Measurements from ENCODE around the gene AIFM3. TPM values are rescaled to one million over a fixed set of nuclear protein-coding genes. Genes with fewer than 3 reads are reported as not detected.
"Not testable (repeated sequence)": the region's sequence is repeated elsewhere in the genome, so short reads cannot be mapped to it uniquely, and the experiment has no call there.

AIFM3 gene
- total and polyA plus RNA-seq, 7 donors = 0.25 to 0.77 (median 0.53) TPM

DNA sequence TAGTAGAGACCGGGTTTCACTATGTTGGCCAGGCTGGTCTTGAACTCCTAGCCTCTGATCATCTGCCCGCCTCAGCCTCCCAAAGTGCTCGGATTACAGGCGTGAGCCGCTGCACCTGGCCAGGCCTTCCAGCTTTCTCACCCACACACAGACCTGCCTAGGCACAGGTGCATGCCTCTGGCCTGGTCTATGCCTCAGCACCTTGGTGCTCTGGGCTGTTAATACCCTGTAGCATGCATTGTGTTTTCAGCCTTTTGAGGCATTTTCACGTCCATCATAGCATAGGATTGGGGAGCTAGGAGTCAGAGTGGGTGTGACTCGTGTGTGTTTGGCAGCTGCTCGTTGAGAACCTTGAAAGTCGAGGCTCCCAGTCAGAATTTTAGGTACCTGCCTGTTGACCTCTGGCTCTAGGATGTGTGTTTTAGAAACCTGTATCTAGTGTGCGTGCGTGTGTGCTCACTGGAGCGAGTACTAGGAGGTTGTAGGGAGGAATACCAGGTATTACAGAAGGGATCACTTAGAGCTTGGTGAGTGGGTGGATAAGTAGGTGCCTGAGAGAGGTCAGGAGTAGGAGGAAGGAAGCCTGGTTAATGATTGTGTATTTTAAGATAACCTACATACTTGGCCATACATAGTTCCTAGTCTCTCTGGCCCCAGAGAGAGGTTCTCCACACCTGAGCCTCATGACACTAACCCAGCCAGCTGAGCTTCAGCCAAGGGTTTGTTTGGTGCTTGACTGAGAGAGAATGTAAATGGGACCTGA lies 29.8 kb upstream of the AIFM3 start:
- H3K36me3 ChIP-seq (ENCODE audit: insufficient read depth in 1 of 2, low read depth in 1 of 2) = peaks cover 0 to 30% of the 10 kb centered on the region in 2 donors
- no peaks in the 10 kb centered on the region for H3K9me3 ChIP-seq
- peak overlapping the region; percentile 5 for H3K4me3 ChIP-seq
- TF ChIP-seq, protein P1, sequence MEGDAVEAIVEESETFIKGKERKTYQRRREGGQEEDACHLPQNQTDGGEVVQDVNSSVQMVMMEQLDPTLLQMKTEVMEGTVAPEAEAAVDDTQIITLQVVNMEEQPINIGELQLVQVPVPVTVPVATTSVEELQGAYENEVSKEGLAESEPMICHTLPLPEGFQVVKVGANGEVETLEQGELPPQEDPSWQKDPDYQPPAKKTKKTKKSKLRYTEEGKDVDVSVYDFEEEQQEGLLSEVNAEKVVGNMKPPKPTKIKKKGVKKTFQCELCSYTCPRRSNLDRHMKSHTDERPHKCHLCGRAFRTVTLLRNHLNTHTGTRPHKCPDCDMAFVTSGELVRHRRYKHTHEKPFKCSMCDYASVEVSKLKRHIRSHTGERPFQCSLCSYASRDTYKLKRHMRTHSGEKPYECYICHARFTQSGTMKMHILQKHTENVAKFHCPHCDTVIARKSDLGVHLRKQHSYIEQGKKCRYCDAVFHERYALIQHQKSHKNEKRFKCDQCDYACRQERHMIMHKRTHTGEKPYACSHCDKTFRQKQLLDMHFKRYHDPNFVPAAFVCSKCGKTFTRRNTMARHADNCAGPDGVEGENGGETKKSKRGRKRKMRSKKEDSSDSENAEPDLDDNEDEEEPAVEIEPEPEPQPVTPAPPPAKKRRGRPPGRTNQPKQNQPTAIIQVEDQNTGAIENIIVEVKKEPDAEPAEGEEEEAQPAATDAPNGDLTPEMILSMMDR (IDR thresholded peaks at IDR 0.05) = no peak
- intact Hi-C loops (cut with DNase I) = loop anchor here in 1 of 2 donors (5.0 kb wide), 1 partner anchor 50 kb away; no protein-coding TSS in a partner anchor
- no peak overlapping the region for H3K27ac ChIP-seq
- WGBS, 3 donors = 71 to 75% (median 73%) methylated on average over 12 of the region's 12 CpGs
- H3K4me1 ChIP-seq = peaks cover 41% of the 10 kb centered on the region
- H3K27me3 ChIP-seq (ENCODE audit: insufficient read depth in 3 of 3, low read length in 2 of 3) = no peaks in the 10 kb centered on the region
- peak; percentile 19 to 57 (median 31) for ATAC-seq
- no peak for DNase-seq

DNA sequence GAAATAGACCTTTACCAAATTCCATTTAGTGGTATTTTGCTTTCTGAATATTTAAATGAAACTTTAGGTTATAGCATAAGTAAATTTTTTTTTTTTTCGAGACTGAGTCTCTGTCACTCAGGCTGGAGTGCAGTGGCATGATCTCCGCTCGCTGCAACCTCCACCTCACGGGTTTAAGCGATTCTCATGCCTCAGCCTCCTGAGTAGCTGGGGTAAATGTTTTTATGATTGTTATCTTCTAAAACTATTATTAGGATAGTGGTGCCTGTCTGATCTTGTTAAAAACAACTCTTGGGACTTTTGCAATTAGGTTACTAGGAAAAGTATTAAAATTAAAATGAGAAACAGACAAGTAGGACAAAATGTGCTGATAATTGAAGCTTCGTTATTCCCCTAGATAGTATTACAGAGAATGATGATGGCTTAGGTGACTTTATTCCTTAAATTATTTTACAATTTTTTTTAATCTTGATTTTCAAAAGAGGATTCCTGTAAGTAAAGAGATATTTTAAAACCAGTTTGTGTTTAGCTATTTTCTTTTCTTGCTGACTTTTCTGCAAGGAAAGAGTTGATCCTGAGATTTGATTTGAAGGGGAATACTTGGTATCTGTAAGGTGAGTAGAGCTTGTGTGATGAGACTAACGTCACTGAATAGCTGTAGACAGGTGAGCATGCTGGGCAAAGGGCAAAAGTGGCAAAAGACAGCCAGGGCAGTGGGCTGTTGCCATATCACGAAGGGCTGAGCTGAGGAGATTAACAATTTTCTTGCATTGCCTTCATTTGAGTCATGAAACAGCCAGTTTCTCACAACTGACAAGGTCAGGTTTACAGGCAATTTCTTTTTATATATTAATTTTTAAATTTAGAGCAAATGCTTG lies 29.0 kb upstream of the AIFM3 start:
- H3K27ac ChIP-seq = no peak overlapping the region
- WGBS, 3 donors = 67 to 79% (median 69%) methylated on average over 8 of the region's 8 CpGs
- intact Hi-C loops (cut with DNase I) = loop anchor here in 1 of 2 donors (5.0 kb wide), 1 partner anchor 49 kb away; no protein-coding TSS in a partner anchor
- no peaks in the 10 kb centered on the region for H3K9me3 ChIP-seq
- H3K27me3 ChIP-seq (ENCODE audit: insufficient read depth in 3 of 3, low read length in 2 of 3) = no peaks in the 10 kb centered on the region
- H3K36me3 ChIP-seq (ENCODE audit: insufficient read depth in 1 of 2, low read depth in 1 of 2) = peaks cover 0 to 30% of the 10 kb centered on the region in 2 donors
- peak overlapping the region; percentile 5 for H3K4me3 ChIP-seq
- DNase-seq (no peak), ATAC-seq (peak in 1 of 4 donors; percentile 18)
- TF ChIP-seq, protein P1 (IDR thresholded peaks at IDR 0.05) = no peak
- H3K4me1 ChIP-seq = peaks cover 41% of the 10 kb centered on the region

DNA sequence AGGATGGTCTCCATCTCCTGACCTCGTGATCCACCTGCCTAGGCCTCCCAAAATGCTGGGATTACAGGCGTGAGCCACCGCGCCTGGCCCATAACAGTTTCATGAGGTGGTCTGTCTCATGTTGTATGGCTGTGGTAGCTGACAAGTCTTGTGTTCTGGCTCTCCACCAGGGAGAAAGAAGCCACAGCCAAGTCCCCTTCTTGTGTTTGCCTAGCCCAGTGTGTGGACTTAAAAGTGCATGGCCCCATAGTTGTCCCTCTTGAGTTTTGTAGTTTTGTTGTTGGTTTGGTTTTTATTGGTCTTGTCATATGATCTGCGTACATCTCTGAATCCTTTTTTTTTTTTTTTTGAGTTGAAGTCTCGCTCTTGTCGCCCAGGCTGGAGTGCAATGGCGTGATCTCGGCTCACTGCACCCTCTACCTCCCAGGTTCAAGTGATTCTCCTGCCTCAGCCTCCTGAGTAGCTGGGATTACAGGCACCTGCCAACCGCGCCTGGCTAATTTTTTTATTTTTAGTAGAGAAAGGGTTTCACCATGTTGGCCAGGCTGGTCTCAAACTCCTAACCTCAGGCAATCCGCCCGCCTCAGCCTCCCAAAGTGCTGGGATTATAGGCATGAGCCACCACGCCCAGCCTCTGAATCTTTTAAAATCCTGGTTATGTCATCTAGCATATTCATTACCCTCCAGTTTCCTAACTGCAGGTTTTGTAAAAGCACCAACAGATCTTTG lies 27.4 kb upstream of the AIFM3 start:
- Histone ChIP-seq H3K4me1 (peaks cover 41% of the 10 kb centered on the region), H3K27ac (peak overlapping the region; percentile 4), H3K36me3 (ENCODE audit: insufficient read depth in 1 of 2, low read depth in 1 of 2) (peaks cover 0 to 20% of the 10 kb centered on the region in 2 donors)
- H3K9me3 ChIP-seq; H3K4me3 ChIP-seq; H3K27me3 ChIP-seq (ENCODE audit: insufficient read depth in 3 of 3, low read length in 2 of 3); DNase-seq: not testable (repeated sequence)
- WGBS, 3 donors = 86 to 94% (median 93%) methylated on average over 13 to 14 of the region's 14 CpGs
- ATAC-seq = peak in 1 of 4 donors; percentile 31
- intact Hi-C loops (cut with DNase I) = loop anchor here (5.0 to 10.0 kb wide), 2 partner anchors 48 to 75 kb away; no protein-coding TSS in a partner anchor

DNA sequence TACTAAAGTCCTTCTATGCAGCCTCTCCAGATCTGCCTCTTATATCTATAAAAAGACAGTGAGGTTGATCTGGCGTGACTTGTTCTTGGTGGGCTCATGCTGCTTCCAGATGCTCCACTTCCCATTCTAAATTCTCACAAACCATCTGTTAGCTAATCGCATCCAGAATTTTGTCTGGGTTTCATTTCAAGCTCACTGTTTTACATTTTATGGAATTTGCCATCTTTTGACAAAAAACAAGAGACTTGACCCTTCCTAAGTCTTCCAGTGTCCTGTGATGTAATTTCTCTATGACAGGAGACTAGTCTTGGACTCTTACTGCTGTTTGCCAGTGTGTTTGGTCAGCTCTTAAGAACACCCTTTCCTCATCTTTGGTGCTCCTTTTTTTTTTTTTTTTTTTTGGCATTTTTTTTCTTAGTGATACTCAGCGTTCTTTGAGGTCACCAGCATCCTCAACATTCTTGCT lies 26.8 kb upstream of the AIFM3 start:
- Histone ChIP-seq H3K27ac (peak overlapping the region; percentile 4), H3K9me3 (no peaks in the 10 kb centered on the region), H3K36me3 (ENCODE audit: insufficient read depth in 1 of 2, low read depth in 1 of 2) (peaks cover 0 to 14% of the 10 kb centered on the region in 2 donors), H3K4me1 (peaks cover 44% of the 10 kb centered on the region), H3K4me3 (no peak overlapping the region), H3K27me3 (ENCODE audit: insufficient read depth in 3 of 3, low read length in 2 of 3) (no peaks in the 10 kb centered on the region)
- no peak for DNase-seq
- 35 to 54% (median 41%) methylated on average over 3 of the region's 3 CpGs for WGBS, 3 donors
- ATAC-seq = peak in 2 of 4 donors; percentile 34 to 58
- intact Hi-C loops (cut with DNase I) = loop anchor here in 1 of 2 donors (10.0 kb wide), 1 partner anchor 75 kb away; no protein-coding TSS in a partner anchor
- TF ChIP-seq, protein P1 (IDR thresholded peaks at IDR 0.05) = no peak

Data from psoas muscle (tissue), 8 donors.